Keratinocyte (primary cell): ENCODE data around the gene MAP1LC3A.

ENCODE experiments used
- CTCF ChIP-seq, 3 experiments: IDR thresholded peaks in 1 of 3; conservative IDR thresholded peaks in 1 of 3; optimal IDR thresholded peaks in 1 of 3; 2 replicates in 2 of 3; 3 replicates in 1 of 3; pipeline versions ENCODE3 to v1.5.1; 2011; ENCODE audit warnings: low read length in 3 of 3, mild to moderate bottlenecking in 3 of 3, moderate library complexity in 2 of 3, control low read depth in 1 of 3, inconsistent platforms in 1 of 3; ENCODE audit not compliant: insufficient read depth in 2 of 3; ENCODE audit errors: extremely low read depth in 1 of 3
- EZH2 ChIP-seq: IDR thresholded peaks from one replicate; pipeline ENCODE4 v1.6.1; 2012; ENCODE audit warnings: inconsistent platforms, mild to moderate bottlenecking, low read length, moderate library complexity

GRCh38 chr20:34525342-34525708 lies 33.2 kb upstream of the MAP1LC3A start:
- TF ChIP-seq CTCF (optimal IDR thresholded peaks at IDR 0.05 in 1 of 3, IDR thresholded peaks at IDR 0.05 in 1 of 3, conservative IDR thresholded peaks at IDR 0.05 in 1 of 3; ENCODE audit: extremely low read depth in 1 of 3, insufficient read depth in 2 of 3, low read length in 3 of 3), result no peak
- TF ChIP-seq EZH2, result no peak
